Keratinocyte (primary cell): ENCODE data around the gene C15orf39. TPM values are rescaled to one million over a fixed set of nuclear protein-coding genes. Genes with fewer than 3 reads are reported as not detected.
A peak's percentile ranks its signal among the peaks of the same experiment; 100 is the strongest.

Experiments
- DNase-seq: peaks from one replicate; pipeline ENCODE4 v3.0.0-alpha.2; 2011; ENCODE audit warnings: low read depth, missing footprints, low spot score
- FAIRE-seq: peaks from 2 replicates; lab custom pipeline; 2011; peaks lifted over from hg19 to GRCh38; lab: Jason Lieb, UNC
- H2AFZ ChIP-seq: 2 replicates; pipeline ENCODE4 v1.6.0; 2012; ENCODE audit warnings: low read length, control low read depth, inconsistent platforms; ENCODE audit not compliant: control insufficient read depth
- H3K27ac ChIP-seq: 2 replicates; pipeline ENCODE4 v1.5.1; 2011; ENCODE audit warnings: low read length; ENCODE audit not compliant: control insufficient read depth, insufficient read depth
- H3K27me3 ChIP-seq: 3 replicates; pipeline ENCODE4 v1.6.0; 2011; ENCODE audit warnings: low read length; ENCODE audit not compliant: control insufficient read depth, insufficient read depth; ENCODE audit errors: extremely low read depth
- H3K36me3 ChIP-seq, 2 experiments: 2 replicates in 1 of 2; 3 replicates in 1 of 2; pipeline ENCODE4 v1.5.1; 2011; ENCODE audit warnings: low read length in 2 of 2, mild to moderate bottlenecking in 1 of 2; ENCODE audit not compliant: control insufficient read depth in 2 of 2, insufficient read depth in 2 of 2; ENCODE audit errors: extremely low read depth in 1 of 2
- H3K4me1 ChIP-seq: 3 replicates; pipeline ENCODE4 v1.5.1; 2011; ENCODE audit warnings: low read length; ENCODE audit not compliant: control insufficient read depth, insufficient read depth; ENCODE audit errors: extremely low read depth
- H3K4me2 ChIP-seq: 3 replicates; pipeline ENCODE4 v1.6.0; 2011; ENCODE audit warnings: low read depth, low read length; ENCODE audit not compliant: control insufficient read depth, insufficient read depth; ENCODE audit errors: extremely low read depth
- H3K4me3 ChIP-seq, 3 experiments: fragments of 200-600 bp in 1 of 3; sonication (generic) in 1 of 3; 2 replicates in 2 of 3; 3 replicates in 1 of 3; pipeline ENCODE4 v1.5.1; 2011 to 2016; ENCODE audit warnings: low read length in 3 of 3, mild to moderate bottlenecking in 3 of 3, control low read depth in 2 of 3, inconsistent platforms in 1 of 3, low read depth in 1 of 3, mixed read lengths in 1 of 3, mixed run types in 1 of 3, moderate library complexity in 1 of 3; ENCODE audit not compliant: control insufficient read depth in 2 of 3, insufficient read depth in 2 of 3; ENCODE audit errors: extremely low read depth in 1 of 3
- H3K79me2 ChIP-seq: 2 replicates; pipeline ENCODE4 v1.6.0; 2012; ENCODE audit warnings: low read length; ENCODE audit not compliant: control insufficient read depth, insufficient read depth
- H3K9ac ChIP-seq: 3 replicates; pipeline ENCODE4 v1.6.0; 2011; ENCODE audit warnings: low read length; ENCODE audit not compliant: control insufficient read depth, insufficient read depth; ENCODE audit errors: extremely low read depth
- H3K9me1 ChIP-seq: 3 replicates; pipeline ENCODE4 v1.6.0; 2011; ENCODE audit warnings: low read length; ENCODE audit not compliant: control insufficient read depth, insufficient read depth; ENCODE audit errors: extremely low read depth
- H3K9me3 ChIP-seq: 2 replicates; pipeline ENCODE4 v1.5.1; 2012; ENCODE audit warnings: low read depth, low read length; ENCODE audit not compliant: control insufficient read depth
- H4K20me1 ChIP-seq: 3 replicates; pipeline ENCODE4 v1.6.0; 2011; ENCODE audit warnings: low read length; ENCODE audit not compliant: control insufficient read depth, insufficient read depth; ENCODE audit errors: extremely low read depth
- CTCF ChIP-seq, 3 experiments: IDR thresholded peaks in 1 of 3; conservative IDR thresholded peaks in 1 of 3; optimal IDR thresholded peaks in 1 of 3; 2 replicates in 2 of 3; 3 replicates in 1 of 3; pipeline versions ENCODE3 to v1.5.1; 2011; ENCODE audit warnings: low read length in 3 of 3, mild to moderate bottlenecking in 3 of 3, moderate library complexity in 2 of 3, control low read depth in 1 of 3, inconsistent platforms in 1 of 3; ENCODE audit not compliant: insufficient read depth in 2 of 3; ENCODE audit errors: extremely low read depth in 1 of 3
- EZH2 ChIP-seq: IDR thresholded peaks from one replicate; pipeline ENCODE4 v1.6.1; 2012; ENCODE audit warnings: inconsistent platforms, mild to moderate bottlenecking, low read length, moderate library complexity
- dilution Hi-C: fragments of 300-500 bp; cut with MboI; formaldehyde crosslinking; loops from one replicate; pipeline ENCODE4 v1.7.0; 2020; ENCODE audit warnings: low sequenced_read_pairs; ENCODE audit not compliant: extremely low pct_ligation_motif_present
- polyA plus RNA-seq, 5 experiments: library from polyadenylated mRNA; depleted of rRNA in 3 of 5; stranded (reverse) in 3 of 5; stranded (forward) in 1 of 5; unstranded in 1 of 5; fragments of >200 nt; gene quantifications; 1 replicate in 1 of 5; 2 replicates in 3 of 5; 3 replicates in 1 of 5; pipeline versions ENCODE4 v1.2.1 to v1.2.3, GENCODE V29; 2011 to 2012; ENCODE audit warnings: missing spikeins in 2 of 5, low read depth in 1 of 5, low replicate concordance in 1 of 5

C15orf39 gene
- polyA plus RNA-seq, 1 donor (not counting 4 experiments of a cell fraction or from before 2014, with no cell fraction given) = 1.8 TPM

- Histone ChIP-seq H3K27ac (peak overlapping the region; percentile 94), H3K9me1 (peaks cover 6% of the 10 kb centered on the region), H2AFZ (peak overlapping the region; percentile 26), H3K4me3 (peak overlapping the region; percentile 87 to 92 (median 87)), H3K4me2 (peak overlapping the region; percentile 99), H3K4me1 (peaks cover 34% of the 10 kb centered on the region), H3K79me2 (peaks cover 53% of the 10 kb centered on the region), H3K27me3 (no peaks in the 10 kb centered on the region), H3K9ac (peak overlapping the region; percentile 98), H4K20me1 (peaks cover 30% of the 10 kb centered on the region), H3K9me3 (no peaks in the 10 kb centered on the region), H3K36me3 (peaks cover 12 to 15% of the 10 kb centered on the region in 2 experiments)
- FAIRE-seq = no peak
- TF ChIP-seq CTCF (optimal IDR thresholded peaks at IDR 0.05 in 1 of 3, IDR thresholded peaks at IDR 0.05 in 1 of 3, conservative IDR thresholded peaks at IDR 0.05 in 1 of 3; ENCODE audit: extremely low read depth in 1 of 3, insufficient read depth in 2 of 3, low read length in 3 of 3) (no peak), EZH2 (no peak)
- dilution Hi-C loops = no loop called here
- DNase-seq = no peak
Measured at GRCh38 chr15:75202251-75203016, 752 bp downstream of the C15orf39 start.

- H3K9me3 ChIP-seq = no peaks in the 10 kb centered on the region
- H2AFZ ChIP-seq = peak overlapping the region; percentile 26
- peak overlapping the region; percentile 99 for H3K4me2 ChIP-seq
- peak overlapping the region; percentile 98 for H3K9ac ChIP-seq
- dilution Hi-C loops = no loop called here
- DNase-seq (no peak), FAIRE-seq (no peak)
- peak overlapping the region; percentile 94 for H3K27ac ChIP-seq
- peaks cover 20 to 21% of the 10 kb centered on the region in 2 experiments for H3K36me3 ChIP-seq
- peaks cover 6% of the 10 kb centered on the region for H3K9me1 ChIP-seq
- H4K20me1 ChIP-seq = peaks cover 37% of the 10 kb centered on the region
- no peaks in the 10 kb centered on the region for H3K27me3 ChIP-seq
- H3K79me2 ChIP-seq = peaks cover 61% of the 10 kb centered on the region
- H3K4me3 ChIP-seq = peak overlapping the region; percentile 87 to 92 (median 87)
- TF ChIP-seq EZH2 = no peak
- peak in 1 of 3 experiments; percentile 16 for TF ChIP-seq CTCF (optimal IDR thresholded peaks at IDR 0.05 in 1 of 3, IDR thresholded peaks at IDR 0.05 in 1 of 3, conservative IDR thresholded peaks at IDR 0.05 in 1 of 3; ENCODE audit: extremely low read depth in 1 of 3, insufficient read depth in 2 of 3, low read length in 3 of 3)
- peaks cover 34% of the 10 kb centered on the region for H3K4me1 ChIP-seq
Measured at GRCh38 chr15:75203017-75203907, 1.6 kb downstream of the C15orf39 start.
